Thyroid gland (tissue), 4 donors: Measurements from ENCODE around the gene NT5DC1.

Experiments used
- POLR2A ChIP-seq, 2 donors: fragments of 450-650 bp; IDR thresholded peaks; one replicate each; pipeline ENCODE4 v1.6.1; 2017; ENCODE audit warnings: antibody characterized with exemption in 2 of 2, mild to moderate bottlenecking in 2 of 2, moderate library complexity in 1 of 2
- TF ChIP-seq, protein P1 (sequence below), 6 experiments: fragments of 200-600 bp in 3 of 6; fragments of 450-650 bp in 3 of 6; sonication (generic) in 3 of 6; IDR thresholded peaks; one replicate each; pipeline ENCODE4 v1.5.1; 2016 to 2019; ENCODE audit warnings: antibody characterized with exemption in 6 of 6, mild to moderate bottlenecking in 2 of 6, inconsistent platforms in 1 of 6, moderate library complexity in 1 of 6

DNA sequence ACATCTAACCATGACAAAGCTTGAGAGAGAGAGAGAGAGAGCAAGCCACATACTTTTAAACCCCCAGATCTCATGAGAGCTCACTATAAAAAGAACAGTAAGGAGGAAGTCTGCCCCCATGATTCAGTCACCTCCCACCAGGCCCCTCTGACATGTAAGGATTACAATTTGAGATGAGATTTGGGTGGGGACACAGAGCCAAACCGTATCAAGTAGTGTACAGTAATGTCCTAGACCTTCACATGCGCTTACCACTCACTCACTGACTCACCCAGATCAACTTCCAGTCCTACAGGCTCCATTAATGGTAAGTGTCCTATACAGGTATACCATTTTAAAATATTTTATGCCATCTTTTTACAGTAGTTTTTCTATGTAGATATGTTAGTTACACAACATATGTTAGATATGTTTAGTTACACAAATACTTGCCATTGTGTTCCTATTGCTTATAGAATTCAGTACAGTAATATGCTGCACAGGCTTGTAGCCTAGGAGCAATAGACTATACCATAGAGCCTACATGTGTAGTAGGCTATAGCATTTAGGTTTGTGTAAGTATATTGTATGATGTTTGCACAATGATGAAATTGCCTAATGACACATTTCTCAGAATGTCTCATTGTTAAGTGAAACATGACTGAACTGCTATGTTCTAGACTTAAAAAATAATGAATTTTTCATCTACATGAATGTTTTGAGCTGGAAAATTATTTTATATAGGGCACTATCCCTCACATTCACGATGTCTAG lies 167.4 kb downstream of the NT5DC1 start:
- TF ChIP-seq, protein P1, sequence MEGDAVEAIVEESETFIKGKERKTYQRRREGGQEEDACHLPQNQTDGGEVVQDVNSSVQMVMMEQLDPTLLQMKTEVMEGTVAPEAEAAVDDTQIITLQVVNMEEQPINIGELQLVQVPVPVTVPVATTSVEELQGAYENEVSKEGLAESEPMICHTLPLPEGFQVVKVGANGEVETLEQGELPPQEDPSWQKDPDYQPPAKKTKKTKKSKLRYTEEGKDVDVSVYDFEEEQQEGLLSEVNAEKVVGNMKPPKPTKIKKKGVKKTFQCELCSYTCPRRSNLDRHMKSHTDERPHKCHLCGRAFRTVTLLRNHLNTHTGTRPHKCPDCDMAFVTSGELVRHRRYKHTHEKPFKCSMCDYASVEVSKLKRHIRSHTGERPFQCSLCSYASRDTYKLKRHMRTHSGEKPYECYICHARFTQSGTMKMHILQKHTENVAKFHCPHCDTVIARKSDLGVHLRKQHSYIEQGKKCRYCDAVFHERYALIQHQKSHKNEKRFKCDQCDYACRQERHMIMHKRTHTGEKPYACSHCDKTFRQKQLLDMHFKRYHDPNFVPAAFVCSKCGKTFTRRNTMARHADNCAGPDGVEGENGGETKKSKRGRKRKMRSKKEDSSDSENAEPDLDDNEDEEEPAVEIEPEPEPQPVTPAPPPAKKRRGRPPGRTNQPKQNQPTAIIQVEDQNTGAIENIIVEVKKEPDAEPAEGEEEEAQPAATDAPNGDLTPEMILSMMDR (IDR thresholded peaks at IDR 0.05) = no peak
- TF ChIP-seq POLR2A (IDR thresholded peaks at IDR 0.05) = no peak
